ENCODE data around the gene ZNF436. TPM values are rescaled to one million over a fixed set of nuclear protein-coding genes. Genes with fewer than 3 reads are reported as not detected.

The ZNF436 gene
- total and polyA plus RNA-seq, 2 of the 13 experiments (the other 11 are each of a cell fraction or from before 2014, with no cell fraction given), result 4.3 to 9.9 TPM

- TF ChIP-seq ZNF414 (CRISPR knock-in tag; IDR thresholded peaks at IDR 0.05), result no peak
- no peak for TF ChIP-seq ZNF569 (CRISPR knock-in tag; IDR thresholded peaks at IDR 0.05; ENCODE audit: borderline replicate concordance)
- TF ChIP-seq ZNF256 (CRISPR knock-in tag; conservative IDR thresholded peaks at IDR 0.05), result no peak
These were observed 14.8 kb upstream of the ZNF436 start (continued) for GRCh38 chr1:23384312-23385058.

GRCh38 chr1:23383577-23384311, 14.1 kb upstream of the ZNF436 start:
- no peaks in the 10 kb centered on the region for H3K9me3 ChIP-seq (ENCODE audit: low read length)
- peaks cover 14% of the 10 kb centered on the region for H3K4me1 ChIP-seq (ENCODE audit: insufficient read depth, low read length)
- peaks cover 12 to 28% of the 10 kb centered on the region in 2 experiments; a peak in 4 of 5 replicates for H3K36me3 ChIP-seq (replicated peaks in 1 of 2; ENCODE audit: control insufficient read depth in 1 of 2, insufficient read depth in 2 of 2, low read length in 2 of 2)
- no peak for ATAC-seq
- intact Hi-C loops (cut with micrococcal nuclease; ENCODE audit: unreplicated experiment), result no loop called here
- no peaks in the 10 kb centered on the region for H3K27me3 ChIP-seq (ENCODE audit: control insufficient read depth in 1 of 2, insufficient read depth in 2 of 2, low read length in 2 of 2)
- BruUV-seq (replicated peaks), result TSS peak; percentile 30
- ChIA-PET CTCF (ENCODE audit: low intra/inter-chr PET ratio, low total read pairs) (no interaction called here), POLR2A (interaction anchor here (1.4 kb wide), 1 partner anchor 39 kb away, joined by 5 read pairs; the partner anchor contains the start of gene HNRNPR)
- TF ChIP-seq ZNF713 (CRISPR knock-in tag; IDR thresholded peaks at IDR 0.05) (no peak), ATF3 (CRISPR knock-in tag; IDR thresholded peaks at IDR 0.05) (no peak), ZNF382 (CRISPR knock-in tag; IDR thresholded peaks at IDR 0.05; ENCODE audit: borderline replicate concordance) (no peak), ATRX (CRISPR knock-in tag; IDR thresholded peaks at IDR 0.05; ENCODE audit: borderline replicate concordance) (no peak), MTERF4 (CRISPR knock-in tag; IDR thresholded peaks at IDR 0.05) (no peak), MAX (IDR thresholded peaks at IDR 0.05) (no peak), ZSCAN29 (CRISPR knock-in tag; conservative IDR thresholded peaks at IDR 0.05) (no peak), NFE2L1 (CRISPR knock-in tag; IDR thresholded peaks at IDR 0.05; ENCODE audit: borderline replicate concordance) (no peak), HINFP (CRISPR knock-in tag; IDR thresholded peaks at IDR 0.05; ENCODE audit: low read depth) (no peak), PREB (CRISPR knock-in tag; IDR thresholded peaks at IDR 0.05) (no peak), ZNF383 (CRISPR knock-in tag; IDR thresholded peaks at IDR 0.05; ENCODE audit: borderline replicate concordance) (no peak)
- H3K4me3 ChIP-seq (replicated peaks in 1 of 3; ENCODE audit: insufficient read depth in 1 of 3, low read depth in 2 of 3, low read length in 3 of 3), result no peak overlapping the region
- H3K79me2 ChIP-seq (ENCODE audit: insufficient read depth, low read length), result no peaks in the 10 kb centered on the region
- no peaks in the 10 kb centered on the region for H4K20me1 ChIP-seq (ENCODE audit: insufficient read depth, low read length)
- no peak overlapping the region for H3K27ac ChIP-seq (ENCODE audit: extremely low read length, insufficient read depth, low read length)
- DNase-seq (ENCODE audit: low spot score), result no peak
- in situ Hi-C loops (cut with HindIII; ENCODE audit: extremely low pct_ligation_motif_present, low pct_unique_long_range_greater_than_20kb), result no loop called here
- no peak overlapping the region for H3K9ac ChIP-seq (ENCODE audit: insufficient read depth, low read depth, low read length)
- H3K4me2 ChIP-seq (ENCODE audit: low read depth, low read length), result no peak overlapping the region
- 99% methylated on average over 8 of the region's 8 CpGs for WGBS (ENCODE audit: low lambda C conversion rate)
- no peak for FAIRE-seq
- no peak overlapping the region for H2AFZ ChIP-seq (ENCODE audit: low read length)

Data from HepG2 (cell line).